ENCODE measurements around the gene PTPRG. TPM values are rescaled to one million over a fixed set of nuclear protein-coding genes. Genes with fewer than 3 reads are reported as not detected.

The PTPRG gene
- total and polyA plus RNA-seq, 4 donors: 3.6 to 35.6 (median 8.1) TPM

DNA sequence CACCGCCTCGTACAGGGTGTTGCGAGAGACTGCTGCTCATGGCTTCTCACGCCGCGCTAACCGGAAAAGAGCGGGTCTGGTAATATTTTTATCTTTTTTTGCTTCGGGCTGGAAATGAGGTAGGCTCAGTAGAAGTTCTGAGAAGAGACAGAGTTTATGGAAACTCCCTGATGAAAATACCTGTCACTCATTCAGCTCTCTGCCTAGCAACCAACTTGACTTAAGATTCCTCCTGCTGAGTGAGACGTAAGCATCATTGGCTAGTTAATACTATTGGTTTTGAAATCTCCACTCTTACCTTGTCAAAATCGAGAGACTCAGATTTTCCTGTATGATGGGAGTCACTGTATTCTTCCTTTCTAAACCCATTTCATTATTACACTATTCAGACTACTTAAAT lies 181.7 kb downstream of the PTPRG start:
- WGBS: 98% methylated on average over 11 of the region's 11 CpGs
- no peaks in the 10 kb centered on the region for H3K9me3 ChIP-seq (ENCODE audit: control insufficient read depth in 4 of 4, low read length in 3 of 4)
- H3K9ac ChIP-seq (ENCODE audit: low read depth in 1 of 2, low read length in 2 of 2): no peak overlapping the region
- no peak for DNase-seq (ENCODE audit: low spot score)
- no peak for TF ChIP-seq HNF4A (conservative IDR thresholded peaks at IDR 0.05)
- no peaks in the 10 kb centered on the region for H3K36me3 ChIP-seq (ENCODE audit: control insufficient read depth in 4 of 4, insufficient read depth in 3 of 4, low read depth in 1 of 4, low read length in 3 of 4)
- no peak overlapping the region for H3K27ac ChIP-seq (ENCODE audit: low read depth in 1 of 2, low read length in 2 of 2)
- no peak overlapping the region for H3K4me3 ChIP-seq (ENCODE audit: low read depth in 1 of 3, low read length in 3 of 3)
- peaks cover 2 to 13% (median 9%) of the 10 kb centered on the region in 4 donors for H3K4me1 ChIP-seq (ENCODE audit: control insufficient read depth in 4 of 4, insufficient read depth in 4 of 4, low read length in 3 of 4)
- H3K27me3 ChIP-seq (ENCODE audit: control insufficient read depth in 4 of 4, insufficient read depth in 4 of 4, low read length in 3 of 4): no peaks in the 10 kb centered on the region

DNA sequence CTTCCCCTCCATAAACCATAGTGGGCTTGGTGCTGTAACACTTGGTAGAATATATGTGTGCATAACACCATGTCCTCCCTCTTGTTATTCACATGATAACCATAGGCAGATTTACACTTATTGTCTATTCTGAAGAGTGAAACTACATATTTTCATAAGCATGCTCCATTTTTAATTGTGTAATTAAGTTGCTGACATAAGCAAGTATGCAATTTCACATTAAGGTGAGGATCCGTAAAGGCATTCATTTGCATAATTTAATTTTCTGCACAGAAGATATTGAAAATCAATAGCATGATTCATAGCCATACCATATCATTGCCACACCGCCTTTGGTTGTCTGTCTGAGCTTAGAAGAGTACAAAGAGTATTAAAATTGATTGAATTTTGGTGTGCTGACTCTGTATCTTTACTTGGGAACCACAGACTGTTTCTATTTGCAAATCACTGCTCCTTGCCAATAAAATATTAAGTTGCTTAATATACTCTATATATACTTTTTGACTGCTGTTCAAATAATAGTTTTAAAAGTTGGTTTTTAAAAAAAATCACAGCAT lies 182.4 kb downstream of the PTPRG start:
- Histone ChIP-seq H3K9ac (ENCODE audit: low read depth in 1 of 2, low read length in 2 of 2) (no peak overlapping the region), H3K9me3 (ENCODE audit: control insufficient read depth in 4 of 4, low read length in 3 of 4) (no peaks in the 10 kb centered on the region), H3K27me3 (ENCODE audit: control insufficient read depth in 4 of 4, insufficient read depth in 4 of 4, low read length in 3 of 4) (no peaks in the 10 kb centered on the region), H3K4me1 (ENCODE audit: control insufficient read depth in 4 of 4, insufficient read depth in 4 of 4, low read length in 3 of 4) (peaks cover 2 to 13% (median 9%) of the 10 kb centered on the region in 4 donors), H3K27ac (ENCODE audit: low read depth in 1 of 2, low read length in 2 of 2) (no peak overlapping the region), H3K36me3 (ENCODE audit: control insufficient read depth in 4 of 4, insufficient read depth in 3 of 4, low read depth in 1 of 4, low read length in 3 of 4) (peaks cover 0 to under 1% (median 0%) of the 10 kb centered on the region in 4 donors), H3K4me3 (ENCODE audit: low read depth in 1 of 3, low read length in 3 of 3) (no peak overlapping the region)
- no peak for DNase-seq (ENCODE audit: low spot score)
- WGBS: 38% methylated on average over 2 of the region's 2 CpGs
- no peak for TF ChIP-seq EGR1 (IDR thresholded peaks at IDR 0.05; ENCODE audit: low read depth in 2 of 2)
- TF ChIP-seq HNF4A (conservative IDR thresholded peaks at IDR 0.05): peak; percentile 61 to 69
- peak; percentile 64 to 84 for TF ChIP-seq JUND (IDR thresholded peaks at IDR 0.05)
- peak in 1 of 2 donors; percentile 9 for TF ChIP-seq RAD21 (IDR thresholded peaks at IDR 0.05)
- TF ChIP-seq RXRA (IDR thresholded peaks at IDR 0.05): peak in 1 of 2 donors; percentile 8

DNA sequence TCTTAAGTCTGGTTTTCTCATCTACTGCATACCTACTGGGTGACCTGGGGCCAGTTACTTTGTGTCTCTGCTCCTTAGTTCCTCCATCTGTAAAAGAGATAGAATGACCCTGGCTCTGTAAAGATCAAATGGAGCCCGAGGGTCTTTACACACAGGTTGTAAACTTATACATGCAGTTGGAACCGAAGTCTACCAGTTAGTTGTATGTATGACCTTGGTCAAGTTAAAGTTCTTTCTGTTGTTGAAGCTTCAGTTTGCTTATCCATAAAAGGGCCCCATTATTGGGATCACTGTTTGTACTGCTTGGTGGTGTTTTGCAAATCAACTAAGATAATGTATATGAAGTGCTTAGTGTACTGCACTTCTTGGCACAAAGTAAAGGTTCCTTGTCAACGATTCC lies 186.9 kb downstream of the PTPRG start:
- no peak overlapping the region for H3K27ac ChIP-seq (ENCODE audit: low read depth in 1 of 2, low read length in 2 of 2)
- TF ChIP-seq, protein P1, sequence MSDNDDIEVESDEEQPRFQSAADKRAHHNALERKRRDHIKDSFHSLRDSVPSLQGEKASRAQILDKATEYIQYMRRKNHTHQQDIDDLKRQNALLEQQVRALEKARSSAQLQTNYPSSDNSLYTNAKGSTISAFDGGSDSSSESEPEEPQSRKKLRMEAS (IDR thresholded peaks at IDR 0.05): no peak
- TF ChIP-seq EGR1 (IDR thresholded peaks at IDR 0.05; ENCODE audit: low read depth in 2 of 2) (no peak), JUND (IDR thresholded peaks at IDR 0.05) (no peak), SP1 (IDR thresholded peaks at IDR 0.05) (no peak), HNF4A (conservative IDR thresholded peaks at IDR 0.05) (no peak), GABPA (IDR thresholded peaks at IDR 0.05 in 1 of 2, conservative IDR thresholded peaks at IDR 0.05 in 1 of 2) (no peak), YY1 (IDR thresholded peaks at IDR 0.05) (no peak)
- TF ChIP-seq, protein P2, sequence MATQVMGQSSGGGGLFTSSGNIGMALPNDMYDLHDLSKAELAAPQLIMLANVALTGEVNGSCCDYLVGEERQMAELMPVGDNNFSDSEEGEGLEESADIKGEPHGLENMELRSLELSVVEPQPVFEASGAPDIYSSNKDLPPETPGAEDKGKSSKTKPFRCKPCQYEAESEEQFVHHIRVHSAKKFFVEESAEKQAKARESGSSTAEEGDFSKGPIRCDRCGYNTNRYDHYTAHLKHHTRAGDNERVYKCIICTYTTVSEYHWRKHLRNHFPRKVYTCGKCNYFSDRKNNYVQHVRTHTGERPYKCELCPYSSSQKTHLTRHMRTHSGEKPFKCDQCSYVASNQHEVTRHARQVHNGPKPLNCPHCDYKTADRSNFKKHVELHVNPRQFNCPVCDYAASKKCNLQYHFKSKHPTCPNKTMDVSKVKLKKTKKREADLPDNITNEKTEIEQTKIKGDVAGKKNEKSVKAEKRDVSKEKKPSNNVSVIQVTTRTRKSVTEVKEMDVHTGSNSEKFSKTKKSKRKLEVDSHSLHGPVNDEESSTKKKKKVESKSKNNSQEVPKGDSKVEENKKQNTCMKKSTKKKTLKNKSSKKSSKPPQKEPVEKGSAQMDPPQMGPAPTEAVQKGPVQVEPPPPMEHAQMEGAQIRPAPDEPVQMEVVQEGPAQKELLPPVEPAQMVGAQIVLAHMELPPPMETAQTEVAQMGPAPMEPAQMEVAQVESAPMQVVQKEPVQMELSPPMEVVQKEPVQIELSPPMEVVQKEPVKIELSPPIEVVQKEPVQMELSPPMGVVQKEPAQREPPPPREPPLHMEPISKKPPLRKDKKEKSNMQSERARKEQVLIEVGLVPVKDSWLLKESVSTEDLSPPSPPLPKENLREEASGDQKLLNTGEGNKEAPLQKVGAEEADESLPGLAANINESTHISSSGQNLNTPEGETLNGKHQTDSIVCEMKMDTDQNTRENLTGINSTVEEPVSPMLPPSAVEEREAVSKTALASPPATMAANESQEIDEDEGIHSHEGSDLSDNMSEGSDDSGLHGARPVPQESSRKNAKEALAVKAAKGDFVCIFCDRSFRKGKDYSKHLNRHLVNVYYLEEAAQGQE (IDR thresholded peaks at IDR 0.05): no peak
- 94% methylated on average over 3 of the region's 3 CpGs for WGBS
- H3K9me3 ChIP-seq (ENCODE audit: control insufficient read depth in 4 of 4, low read length in 3 of 4): no peaks in the 10 kb centered on the region
- peaks cover 0 to 2% (median under 1%) of the 10 kb centered on the region in 4 donors for H3K36me3 ChIP-seq (ENCODE audit: control insufficient read depth in 4 of 4, insufficient read depth in 3 of 4, low read depth in 1 of 4, low read length in 3 of 4)
- H3K4me1 ChIP-seq (ENCODE audit: control insufficient read depth in 4 of 4, insufficient read depth in 4 of 4, low read length in 3 of 4): peaks cover 2 to 11% (median 8%) of the 10 kb centered on the region in 4 donors
- no peak overlapping the region for H3K9ac ChIP-seq (ENCODE audit: low read depth in 1 of 2, low read length in 2 of 2)
- no peaks in the 10 kb centered on the region for H3K27me3 ChIP-seq (ENCODE audit: control insufficient read depth in 4 of 4, insufficient read depth in 4 of 4, low read length in 3 of 4)
- H3K4me3 ChIP-seq (ENCODE audit: low read depth in 1 of 3, low read length in 3 of 3): no peak overlapping the region
- no peak for DNase-seq (ENCODE audit: low spot score)

Measured in liver (tissue), 9 donors.